ENCODE measurements around the gene PTPRC. TPM values are rescaled to one million over a fixed set of nuclear protein-coding genes. Genes with fewer than 3 reads are reported as not detected.

PTPRC gene
- total RNA-seq, 1 donor from 2014 or later, result not detected

- no peak for TF ChIP-seq CTCF (IDR thresholded peaks at IDR 0.05; ENCODE audit: unreplicated experiment)
- Mint-ChIP-seq H3K9me3 (peaks cover 20% of the 10 kb centered on the region), H3K27me3 (ENCODE audit: low read depth) (no peaks in the 10 kb centered on the region), H3K4me3 (no peak overlapping the region), H3K36me3 (peaks cover 14% of the 10 kb centered on the region), H3K4me1 (peaks cover 5% of the 10 kb centered on the region), H3K27ac (no peak overlapping the region)
- no peak for DNase-seq (ENCODE audit: low spot score in 2 of 2, unreplicated experiment in 2 of 2)
Measured at GRCh38 chr1:198794498-198794897, 155.7 kb downstream of the PTPRC start.

GRCh38 chr1:198797656-198798055 is 158.8 kb downstream of the PTPRC start:
- no peak overlapping the region for H3K4me3 Mint-ChIP-seq
- DNase-seq (ENCODE audit: low spot score in 2 of 2, unreplicated experiment in 2 of 2), result no peak
- peaks cover 14% of the 10 kb centered on the region for H3K36me3 Mint-ChIP-seq
- H3K9me3 Mint-ChIP-seq, result peaks cover 20% of the 10 kb centered on the region
- no peaks in the 10 kb centered on the region for H3K27me3 Mint-ChIP-seq (ENCODE audit: low read depth)
- no peak overlapping the region for H3K27ac Mint-ChIP-seq
- H3K4me1 Mint-ChIP-seq, result peaks cover 5% of the 10 kb centered on the region
- TF ChIP-seq CTCF (IDR thresholded peaks at IDR 0.05; ENCODE audit: unreplicated experiment), result no peak

- Mint-ChIP-seq H3K36me3 (peaks cover 14% of the 10 kb centered on the region), H3K27ac (no peak overlapping the region), H3K4me3 (no peak overlapping the region), H3K4me1 (peaks cover 3% of the 10 kb centered on the region), H3K27me3 (ENCODE audit: low read depth) (no peaks in the 10 kb centered on the region), H3K9me3 (peaks cover 20% of the 10 kb centered on the region)
- no peak for TF ChIP-seq CTCF (IDR thresholded peaks at IDR 0.05; ENCODE audit: unreplicated experiment)
- DNase-seq (ENCODE audit: low spot score in 2 of 2, unreplicated experiment in 2 of 2), result no peak
Measured at GRCh38 chr1:198798923-198799386, 160.1 kb downstream of the PTPRC start.

GRCh38 chr1:198805498-198806151 is 166.8 kb downstream of the PTPRC start:
- Mint-ChIP-seq H3K27me3 (ENCODE audit: low read depth) (no peaks in the 10 kb centered on the region), H3K4me3 (no peak overlapping the region), H3K36me3 (peaks cover 9% of the 10 kb centered on the region), H3K9me3 (peaks cover 7% of the 10 kb centered on the region), H3K27ac (no peak overlapping the region), H3K4me1 (peaks cover 5% of the 10 kb centered on the region)
- TF ChIP-seq CTCF (IDR thresholded peaks at IDR 0.05; ENCODE audit: unreplicated experiment), result no peak
- DNase-seq (ENCODE audit: low spot score in 2 of 2, unreplicated experiment in 2 of 2), result no peak

GRCh38 chr1:198806861-198807260 is 168.0 kb downstream of the PTPRC start:
- no peak for TF ChIP-seq CTCF (IDR thresholded peaks at IDR 0.05; ENCODE audit: unreplicated experiment)
- DNase-seq (ENCODE audit: low spot score in 2 of 2, unreplicated experiment in 2 of 2), result no peak
- Mint-ChIP-seq H3K27ac (no peak overlapping the region), H3K4me3 (no peak overlapping the region), H3K36me3 (peaks cover 9% of the 10 kb centered on the region), H3K9me3 (peaks cover 12% of the 10 kb centered on the region), H3K4me1 (peaks cover 5% of the 10 kb centered on the region), H3K27me3 (ENCODE audit: low read depth) (no peaks in the 10 kb centered on the region)

Other genes with a start within 250 kb of the PTPRC start
- not detected in 3 replicates for gene ATP6V1G3, start 98.4 kb upstream of the PTPRC start, total RNA-seq